Occipital lobe (tissue), 2 donors: ENCODE results near the gene ATG9B. TPM values are rescaled to one million over a fixed set of nuclear protein-coding genes. Genes with fewer than 3 reads are reported as not detected.
"Not testable (repeated sequence)": the region's sequence is repeated elsewhere in the genome, so short reads cannot be mapped to it uniquely, and the experiment has no call there.

ENCODE experiments used
- DNase-seq: peaks from one replicate; lab custom pipeline; 2025; lab: John Stamatoyannopoulos, UW
- total RNA-seq: library from RNA; depleted of rRNA; stranded (reverse); fragments of >200 nt; gene quantifications from one replicate; pipeline ENCODE4 v1.2.3, GENCODE V29; 2014

The ATG9B gene
- total RNA-seq, 1 donor from 2014 or later, result 1.9 TPM

DNA sequence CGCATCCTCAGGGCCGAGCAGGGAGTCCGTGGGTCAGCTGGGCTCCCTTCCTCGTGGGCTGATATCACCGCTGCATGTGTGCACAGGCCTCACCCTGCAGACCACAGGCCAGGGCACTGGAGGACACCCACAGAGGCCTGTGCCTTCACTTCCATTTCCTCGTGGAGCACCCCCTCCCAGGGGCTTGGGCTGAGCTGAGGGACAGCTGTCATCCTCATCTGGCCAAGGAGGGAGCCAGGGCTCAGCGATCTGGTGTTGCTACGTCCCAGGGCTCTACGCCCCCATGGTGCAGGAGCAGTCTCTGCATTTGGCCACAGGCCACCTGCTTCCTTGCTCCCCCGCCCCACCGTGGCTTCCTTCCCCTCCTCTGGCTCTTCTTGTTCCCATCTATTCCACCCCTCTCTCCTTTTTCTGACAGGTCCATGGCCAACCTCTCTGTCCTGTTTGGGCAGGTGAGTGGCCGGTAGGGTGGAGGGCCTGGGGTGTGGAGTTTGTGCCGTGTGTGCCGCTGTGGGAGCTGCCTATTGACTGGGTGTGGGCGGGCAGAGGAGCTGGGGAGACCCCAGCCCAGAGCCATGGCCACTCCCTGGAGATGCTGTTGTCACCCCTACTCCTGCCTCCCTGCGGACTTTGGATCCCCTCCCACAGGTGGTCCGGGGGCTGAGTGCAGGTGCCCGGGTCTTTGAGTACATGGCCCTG is 15.7 kb upstream of the ATG9B start:
- DNase-seq, result no peak

DNA sequence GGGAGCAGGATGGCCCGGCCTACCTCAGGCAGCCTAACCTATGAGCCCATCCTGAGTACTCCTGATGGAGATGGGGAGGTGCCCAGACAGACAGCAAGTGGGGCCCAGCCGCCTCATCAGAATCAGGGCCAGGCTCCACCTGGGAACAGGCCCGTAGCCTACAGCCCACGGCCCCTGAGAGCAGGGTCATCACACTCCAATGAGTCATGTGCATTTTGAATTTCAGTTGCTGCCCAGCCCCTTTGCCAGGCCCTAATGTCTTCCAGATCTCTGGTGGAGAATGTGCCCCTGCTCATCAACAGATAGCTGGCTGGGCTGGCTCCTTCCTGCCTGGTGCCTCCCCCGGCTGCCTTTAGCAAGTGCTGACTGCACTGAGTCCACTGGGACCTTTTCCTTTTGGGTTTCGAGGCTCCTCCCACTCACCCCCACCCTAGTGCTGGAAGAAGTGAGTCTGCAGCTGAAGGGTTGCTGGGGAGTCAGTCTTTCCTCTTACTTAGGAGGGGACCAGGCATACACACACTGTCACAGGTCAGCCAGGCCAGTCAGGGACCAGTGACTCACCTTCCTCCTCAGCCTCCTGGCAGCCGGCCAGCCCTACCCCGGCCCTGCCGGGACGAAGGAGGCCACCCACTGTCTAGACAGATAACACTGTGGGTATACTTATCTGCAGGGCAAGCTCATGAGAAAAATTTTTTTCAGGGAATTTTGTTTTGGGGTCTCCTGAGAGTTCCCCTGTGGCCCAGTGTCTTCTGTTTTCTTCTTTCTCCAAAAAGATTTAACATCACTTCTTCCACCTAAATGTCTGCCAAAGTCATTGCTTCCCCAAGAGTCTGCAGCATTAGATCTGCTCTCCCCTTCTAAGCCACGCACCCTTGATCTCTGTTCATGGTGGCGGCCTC is 14.9 kb upstream of the ATG9B start:
- DNase-seq, result peak; percentile 39

DNA sequence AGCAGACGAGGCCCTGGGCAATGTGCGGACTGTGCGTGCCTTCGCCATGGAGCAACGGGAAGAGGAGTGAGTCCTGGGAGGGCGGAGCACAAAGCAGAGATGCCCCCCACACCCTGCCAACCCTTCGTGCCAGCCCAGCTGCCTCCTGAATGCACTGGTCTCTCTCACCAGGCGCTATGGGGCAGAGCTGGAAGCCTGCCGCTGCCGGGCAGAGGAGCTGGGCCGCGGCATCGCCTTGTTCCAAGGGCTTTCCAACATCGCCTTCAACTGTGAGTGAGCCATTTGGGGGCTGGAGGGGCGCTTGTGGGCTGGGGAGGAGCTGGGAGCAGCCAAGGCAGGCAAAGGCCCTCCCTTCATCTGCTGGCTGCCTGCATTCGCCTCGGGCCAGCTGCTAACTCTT is 11.6 kb upstream of the ATG9B start:
- no peak for DNase-seq

DNA sequence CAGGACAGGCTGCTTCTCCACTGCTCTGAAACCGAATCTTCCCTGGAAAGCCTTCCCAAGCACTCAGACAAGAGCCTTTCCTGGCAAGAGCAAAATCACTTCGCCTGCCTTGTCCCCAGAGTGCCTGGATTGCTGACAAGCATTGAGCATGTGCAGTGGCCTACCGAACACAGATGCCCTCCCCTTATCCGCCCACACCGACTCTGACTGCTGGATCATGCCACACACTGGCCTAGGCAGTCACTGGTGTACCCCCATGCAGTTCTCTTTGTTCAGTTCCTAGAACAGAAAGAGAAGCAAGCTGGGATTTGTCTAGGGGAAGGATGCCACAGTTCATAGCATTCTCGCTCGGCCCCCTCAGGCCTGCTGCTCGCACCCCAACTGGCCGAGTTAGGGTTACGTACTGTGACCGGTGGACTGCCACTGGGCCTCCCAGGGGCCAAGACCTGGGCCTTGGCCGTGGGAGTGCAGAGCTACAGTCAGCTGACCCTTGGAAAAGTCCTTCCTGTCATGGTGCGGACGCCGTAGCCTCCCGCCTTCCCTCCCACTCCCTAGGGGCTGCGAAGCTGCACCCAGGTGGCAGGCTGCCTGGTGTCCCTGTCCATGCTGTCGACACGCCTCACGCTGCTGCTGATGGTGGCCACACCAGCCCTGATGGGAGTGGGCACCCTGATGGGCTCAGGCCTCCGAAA is 10.9 kb upstream of the ATG9B start:
- DNase-seq, result no peak

DNA sequence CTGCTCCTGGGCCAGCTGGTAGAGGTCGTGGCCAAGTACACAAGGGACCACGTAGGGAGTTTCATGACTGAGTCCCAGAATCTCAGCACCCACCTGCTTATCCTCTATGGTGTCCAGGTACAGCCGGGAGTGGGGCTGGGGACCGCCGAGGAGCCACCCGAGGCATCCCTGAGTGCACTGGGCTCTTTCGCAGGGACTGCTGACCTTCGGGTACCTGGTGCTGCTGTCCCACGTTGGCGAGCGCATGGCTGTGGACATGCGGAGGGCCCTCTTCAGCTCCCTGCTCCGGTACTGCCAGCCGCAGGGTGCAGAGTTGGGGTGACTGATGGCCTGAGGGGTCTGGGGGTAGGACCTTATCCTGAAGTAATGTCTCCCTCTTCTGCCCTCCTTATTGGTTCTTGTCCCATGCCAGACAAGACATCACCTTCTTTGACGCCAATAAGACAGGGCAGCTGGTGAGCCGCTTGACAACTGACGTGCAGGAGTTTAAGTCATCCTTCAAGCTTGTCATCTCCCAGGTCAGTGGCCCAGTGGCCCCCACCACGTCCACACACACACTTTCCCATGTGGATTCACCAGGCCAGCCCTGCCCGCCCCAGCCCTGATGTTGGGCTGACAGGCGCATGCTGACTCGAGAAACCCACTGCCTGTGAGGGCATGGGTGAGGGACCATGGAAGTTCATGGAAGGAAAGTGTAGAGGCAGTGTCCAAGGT is 10.2 kb upstream of the ATG9B start:
- DNase-seq, result no peak

DNA sequence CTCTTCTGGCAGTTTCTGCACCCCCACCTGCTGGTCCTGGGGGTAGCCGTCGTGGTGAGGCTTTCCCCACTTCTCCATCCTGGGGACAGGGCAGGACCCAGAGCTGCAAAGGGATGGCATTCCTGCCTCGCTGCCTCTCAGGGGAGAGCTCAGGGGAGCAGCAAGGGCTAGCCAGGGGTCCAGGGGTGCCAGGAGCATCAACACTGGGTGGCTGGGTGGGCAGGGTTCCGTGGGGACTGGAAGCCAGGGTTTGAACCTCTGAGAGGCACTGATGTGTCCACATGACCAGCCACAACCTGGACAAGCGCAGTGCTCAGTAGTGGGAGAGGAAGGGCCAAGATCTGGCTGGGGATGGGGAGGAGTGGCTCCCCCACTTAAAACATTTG is 9.6 kb upstream of the ATG9B start:
- DNase-seq, result no peak

DNA sequence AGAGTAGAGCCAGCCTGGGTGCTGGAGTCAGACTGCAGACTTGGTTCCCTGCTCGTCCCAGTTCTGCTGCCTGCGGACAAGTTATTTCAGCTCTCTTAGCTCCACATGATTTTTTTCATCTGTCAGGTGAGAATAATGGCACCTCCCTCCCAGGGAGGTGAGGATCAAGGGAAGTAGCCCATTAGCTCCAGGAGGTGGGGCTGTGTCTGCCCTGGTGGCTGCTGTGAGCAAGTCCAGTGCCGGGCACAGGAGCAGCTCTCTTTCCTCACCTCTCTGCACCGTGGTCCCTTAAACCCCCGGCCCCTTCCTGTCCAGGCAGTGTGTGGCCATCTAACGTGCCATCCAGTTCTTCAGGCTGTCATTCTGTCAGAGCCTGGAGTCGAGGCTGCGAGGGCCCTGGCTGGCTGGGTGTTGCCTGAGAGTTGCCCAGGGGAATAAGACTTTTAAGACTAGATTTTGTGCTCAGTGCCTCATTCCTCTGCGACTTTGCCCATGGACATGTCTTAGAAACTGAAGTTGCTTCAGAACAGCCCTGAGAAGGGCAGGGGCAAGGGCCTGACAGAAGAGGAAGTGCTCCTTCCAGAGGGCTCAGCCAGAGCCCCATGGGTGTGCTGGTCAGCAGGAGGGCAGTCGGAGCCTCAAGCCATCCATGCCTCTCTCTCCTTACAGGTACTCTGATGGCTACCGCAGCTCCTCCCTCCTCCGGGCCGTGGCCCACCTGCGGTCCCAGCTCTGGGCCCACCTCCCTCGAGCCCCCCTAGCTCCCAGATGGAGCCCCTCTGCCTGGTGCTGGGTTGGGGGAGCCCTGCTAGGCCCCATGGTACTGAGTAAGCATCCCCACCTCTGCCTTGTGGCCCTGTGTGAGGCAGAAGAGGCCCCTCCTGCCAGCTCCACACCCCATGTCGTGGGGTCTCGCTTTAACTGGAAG is 8.9 kb upstream of the ATG9B start:
- no peak for DNase-seq

DNA sequence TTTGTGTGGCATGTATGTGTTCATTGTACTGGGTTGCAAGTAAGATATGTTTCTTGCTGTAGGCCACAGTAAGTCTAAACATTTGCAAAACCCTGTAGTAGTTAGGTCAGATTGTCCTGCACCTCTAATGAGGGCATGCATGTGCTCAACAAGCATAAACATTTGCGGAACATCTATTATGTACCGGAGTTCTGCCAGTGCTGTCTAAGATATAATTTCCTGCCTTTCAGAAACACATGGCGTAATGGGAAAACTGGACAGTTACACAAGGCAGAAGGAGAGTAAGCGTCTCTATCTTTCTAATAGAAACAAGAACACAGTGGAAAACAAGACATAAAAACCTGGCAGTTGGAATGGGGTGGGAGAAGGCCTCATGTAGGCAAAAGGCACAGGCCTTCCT is 6.7 kb upstream of the ATG9B start:
- no peak for DNase-seq

DNA sequence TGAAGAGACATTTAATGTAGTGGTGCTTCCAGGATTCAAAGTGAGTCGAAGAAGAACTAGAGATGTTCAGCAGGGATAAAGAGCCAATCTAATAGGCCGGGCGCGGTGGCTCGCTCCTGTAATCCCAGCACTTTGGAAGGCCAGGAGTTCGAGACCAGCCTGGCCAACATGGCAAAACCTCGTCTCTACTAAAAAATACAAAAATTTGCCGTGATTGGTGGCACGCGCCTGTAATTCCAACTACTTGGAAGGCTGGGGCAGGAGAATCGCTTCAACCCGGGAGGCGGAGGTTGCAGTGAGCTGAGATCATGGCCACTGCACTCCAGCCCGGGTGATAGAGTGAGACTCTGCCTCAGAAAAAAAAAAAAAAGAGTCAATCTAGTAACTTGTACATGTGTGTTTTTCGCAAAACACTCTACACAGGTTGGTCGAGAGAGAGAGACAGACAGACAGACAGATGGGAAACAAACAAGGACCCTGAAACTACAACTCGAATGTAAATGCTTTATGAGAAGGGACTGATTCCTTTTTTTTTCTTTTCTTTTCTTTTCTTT is 4.7 kb upstream of the ATG9B start:
- no peak for DNase-seq

DNA sequence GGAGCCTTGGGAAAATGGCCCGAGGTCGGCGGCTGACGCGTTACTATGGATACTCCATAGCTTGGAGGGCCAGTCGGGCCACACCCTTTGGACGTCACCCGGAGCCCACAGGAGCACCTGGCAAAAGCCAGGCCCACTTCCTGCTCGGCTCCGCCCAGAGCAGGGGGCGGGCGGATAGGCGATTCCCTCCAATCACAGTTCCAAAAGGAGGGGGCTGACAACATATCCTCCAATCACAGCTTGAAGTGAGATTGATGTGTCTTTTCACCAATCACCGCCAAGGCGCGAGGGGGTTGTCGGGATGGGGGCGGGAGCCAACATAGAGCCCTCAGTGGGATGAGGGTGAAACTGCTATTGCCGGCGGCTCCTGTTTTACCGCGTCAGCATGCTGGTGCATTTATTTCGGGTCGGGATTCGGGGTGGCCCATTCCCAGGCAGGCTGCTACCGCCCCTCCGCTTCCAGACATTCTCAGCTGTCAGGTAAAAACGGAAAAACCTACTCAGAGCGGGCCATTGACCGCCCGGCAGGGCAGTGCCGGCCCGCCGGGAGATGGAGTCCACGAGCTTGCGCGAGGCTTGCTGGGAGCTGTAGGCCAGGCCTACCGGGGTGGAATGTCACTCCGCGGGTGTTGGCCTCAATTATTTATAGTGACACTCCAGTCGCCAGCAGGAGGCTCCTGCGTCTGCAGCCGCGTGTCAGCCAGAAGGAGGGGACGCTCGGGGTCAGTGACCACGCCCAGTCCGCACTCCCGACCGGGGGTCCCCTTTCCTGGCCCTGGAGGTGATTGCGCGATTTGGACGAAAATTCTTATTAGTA is 4.0 kb upstream of the ATG9B start, which contains the start of gene ABCB8:
TSS of gene ABCB8 (plus strand) at position 320 of the 817 bp plus-strand sequence. CDS start at position 386, 66 bp downstream.
- peak; percentile 97 for DNase-seq

DNA sequence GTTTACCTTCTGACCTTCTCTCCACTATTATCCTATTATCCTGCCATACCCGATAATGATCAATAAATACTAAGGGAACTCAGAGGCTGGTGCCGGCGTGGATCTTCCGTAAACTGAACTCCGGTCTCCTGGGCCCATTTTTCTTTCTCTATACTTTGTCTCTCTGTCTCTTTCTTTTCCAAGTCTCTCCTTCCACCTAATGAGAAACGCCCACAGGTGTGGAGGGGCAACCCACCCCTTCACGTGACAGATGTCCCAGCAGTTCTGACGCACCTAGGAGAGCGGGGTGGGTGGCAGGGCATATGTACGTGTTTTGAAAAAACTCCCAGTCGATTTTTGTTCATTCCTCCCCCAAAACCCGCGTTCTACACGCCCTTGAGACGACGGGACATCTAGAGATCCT is 3.4 kb upstream of the ATG9B start:
- DNase-seq, result not testable (repeated sequence)

DNA sequence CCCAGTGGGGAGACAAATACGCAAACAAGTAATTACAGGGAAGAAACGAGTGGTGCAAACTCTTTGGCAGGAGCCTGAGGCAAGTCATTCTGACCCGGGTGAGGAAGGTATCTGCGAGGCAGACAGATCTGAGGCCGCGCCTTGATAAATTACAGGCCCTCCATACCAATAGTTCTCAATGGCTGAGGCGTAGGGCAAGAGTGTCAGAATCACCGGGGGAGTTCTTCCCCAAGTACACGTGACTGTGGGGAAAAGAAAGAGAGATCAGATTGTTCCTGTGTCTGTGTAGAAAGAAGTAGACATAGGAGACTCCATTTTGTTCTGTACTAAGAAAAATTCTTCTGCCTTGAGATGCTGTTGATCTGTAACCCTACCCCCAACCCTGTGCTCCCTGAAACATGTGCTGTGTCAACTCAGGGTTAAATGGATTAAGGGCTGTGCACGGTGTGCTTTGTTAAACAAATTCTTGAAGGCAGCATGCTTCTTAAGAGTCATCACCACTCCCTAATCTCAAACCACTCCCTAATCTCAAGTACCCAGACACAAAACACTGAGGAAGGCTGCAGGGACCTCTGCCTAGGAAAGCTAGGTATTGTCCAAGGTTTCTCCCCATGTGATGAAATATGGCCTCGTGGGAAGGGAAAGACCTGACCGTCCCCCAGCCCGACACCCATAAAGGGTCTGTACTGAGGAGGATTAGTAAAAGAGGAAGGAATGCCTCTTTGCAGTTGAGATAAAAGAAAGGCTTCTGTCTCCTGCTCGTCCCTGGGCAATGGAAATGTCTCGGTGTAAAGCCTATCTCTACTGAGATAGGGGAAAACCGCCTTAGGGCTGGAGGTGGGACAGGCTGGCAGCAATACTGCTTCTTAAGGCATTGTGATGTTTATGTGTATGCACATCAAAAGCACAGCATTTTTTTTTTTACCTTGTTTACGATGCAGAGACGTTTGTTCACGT is 2.8 kb upstream of the ATG9B start:
- DNase-seq, result not testable (repeated sequence)

DNA sequence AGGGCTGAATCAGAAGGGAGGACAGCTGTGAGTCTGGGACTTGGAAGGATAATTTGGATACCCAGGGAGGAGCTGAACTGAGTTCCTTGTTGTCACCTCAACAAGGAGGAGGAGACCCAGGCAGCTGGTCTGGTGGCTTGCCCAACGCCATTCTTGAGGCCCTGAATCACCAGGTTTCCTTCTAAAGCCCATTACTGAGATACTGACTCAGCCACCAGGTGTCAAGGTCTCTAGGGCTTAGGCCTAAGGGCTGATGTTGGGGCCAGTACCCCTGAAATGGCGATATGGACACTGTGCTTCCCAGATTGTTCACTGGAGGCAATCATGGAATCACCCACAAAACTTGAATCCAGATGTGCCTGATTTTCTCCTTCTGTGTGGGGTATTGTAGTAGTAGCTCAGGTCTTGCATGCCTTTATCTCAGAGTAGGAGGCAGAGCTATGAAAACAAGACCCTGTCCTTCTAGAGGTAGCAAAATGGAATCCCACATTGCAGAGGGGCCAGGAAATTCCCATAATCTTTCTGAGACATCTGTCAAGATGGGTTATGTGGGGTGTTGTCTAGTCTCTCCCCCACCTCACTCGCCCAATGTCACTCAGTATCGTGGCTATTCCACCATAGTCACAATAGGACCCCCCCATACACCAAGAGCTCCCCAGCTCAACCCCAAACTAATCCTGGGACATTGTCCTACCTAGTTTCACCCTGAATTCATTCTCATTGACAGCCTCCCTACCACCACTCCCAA is 1.8 kb upstream of the ATG9B start:
- DNase-seq, result no peak

DNA sequence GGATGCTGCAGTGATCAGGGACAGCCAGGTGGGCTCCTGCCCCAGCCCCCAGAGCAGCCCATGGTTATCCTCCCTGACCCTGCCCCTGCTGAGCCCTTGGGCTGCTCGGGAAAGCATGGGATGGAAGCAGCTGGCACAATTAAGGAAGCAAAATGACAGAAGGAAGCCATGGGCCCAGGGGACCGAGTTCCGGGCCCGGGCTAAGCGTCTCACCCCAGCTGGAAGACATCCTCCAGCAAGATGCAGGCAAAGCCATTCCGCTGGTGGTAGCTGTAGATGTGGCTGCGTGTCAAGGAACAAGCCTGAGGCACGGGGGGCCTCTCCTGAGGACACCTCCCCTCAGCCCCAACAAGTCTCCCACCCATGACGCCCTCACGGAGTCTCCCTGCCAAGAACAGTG is 1.1 kb downstream of the ATG9B start:
- DNase-seq, result no peak

DNA sequence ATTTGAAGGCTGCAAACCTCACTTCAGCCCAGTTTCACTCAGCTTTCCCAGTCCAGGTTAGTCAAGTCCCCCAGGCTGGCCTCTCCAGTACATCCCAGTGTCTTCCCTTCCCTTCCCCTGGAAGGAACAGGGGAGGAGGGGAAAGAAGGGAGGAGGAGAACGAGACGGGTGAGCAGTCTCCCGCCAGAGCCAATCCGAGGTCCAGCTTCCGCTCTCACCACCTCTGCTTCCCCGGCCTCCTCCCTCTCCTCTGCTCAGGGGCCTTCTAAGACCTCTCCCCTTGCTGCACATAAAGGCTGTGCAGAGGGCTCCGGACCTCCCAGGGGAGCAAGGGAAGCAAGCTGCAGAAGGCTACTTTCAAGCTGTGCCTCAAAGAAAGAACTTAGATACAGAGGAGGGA is 4.1 kb downstream of the ATG9B start:
- no peak for DNase-seq

DNA sequence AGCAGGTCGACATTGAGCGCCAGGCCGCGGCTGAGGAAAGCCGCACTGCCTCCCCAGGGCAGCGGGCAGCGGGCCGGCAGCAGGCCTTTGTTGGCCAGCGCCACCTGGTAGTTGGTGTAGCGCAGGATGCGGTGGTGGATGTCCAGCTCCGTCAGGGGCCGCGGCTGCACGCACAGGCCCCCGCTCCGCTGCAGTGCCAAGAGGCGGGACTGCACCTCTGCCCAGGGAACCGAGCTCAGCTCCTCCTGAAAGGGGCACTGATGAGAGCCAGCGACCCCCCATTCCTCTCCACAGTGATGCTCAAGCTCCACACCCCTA is 5.2 kb downstream of the ATG9B start:
- no peak for DNase-seq

DNA sequence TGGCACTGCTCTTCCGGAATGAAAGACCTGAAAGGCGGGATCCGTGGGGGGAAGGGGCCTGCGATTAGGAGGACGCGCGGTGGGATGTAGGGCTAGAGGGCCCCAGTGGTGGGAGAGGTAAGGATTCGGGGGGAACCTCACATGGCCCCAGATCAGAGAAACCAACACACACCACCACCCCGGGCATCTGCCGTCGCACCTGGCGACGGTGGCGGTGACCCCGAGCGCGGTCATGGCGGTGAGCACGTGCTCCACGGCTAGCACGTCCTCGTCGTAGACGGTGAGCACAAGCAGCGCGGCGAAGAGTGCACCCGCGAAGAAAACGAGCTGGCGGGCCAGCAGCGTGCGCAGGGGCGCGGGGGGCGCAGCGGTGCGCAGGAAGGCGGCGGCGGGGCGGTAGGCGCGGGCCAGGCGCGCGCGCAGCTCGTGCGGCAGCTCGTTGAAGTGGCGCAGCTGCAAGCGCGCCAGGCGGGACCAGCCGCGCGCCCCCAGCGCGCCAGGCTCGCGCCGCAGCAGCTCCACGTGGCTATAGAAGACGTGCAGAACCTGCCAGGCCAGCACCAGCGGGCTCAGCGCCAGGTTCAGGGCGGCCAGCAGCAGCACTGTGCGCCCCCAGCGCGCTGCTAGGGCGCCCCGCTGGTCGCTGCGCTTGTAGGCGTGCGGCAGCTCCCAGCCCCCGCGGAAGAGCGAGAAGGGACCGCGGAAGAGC is 5.7 kb downstream of the ATG9B start:
- no peak for DNase-seq
